Mesothelial cell of epicardium (in vitro differentiated cells): ENCODE results near the gene PRR23E. TPM values are rescaled to one million over a fixed set of nuclear protein-coding genes. Genes with fewer than 3 reads are reported as not detected.

ENCODE experiments used
- DNase-seq, 2 experiments: peaks; one replicate each; pipeline ENCODE4 v3.0.0; 2021; ENCODE audit warnings: low spot score in 2 of 2; ENCODE audit not compliant: unreplicated experiment in 2 of 2
- H3K27ac Mint-ChIP-seq: 2 replicates; pipeline ENCODE4 v1.8.0; 2021; ENCODE audit warnings: mixed read lengths
- H3K27me3 Mint-ChIP-seq: 2 replicates; pipeline ENCODE4 v1.8.0; 2021; ENCODE audit warnings: low read depth, mixed read lengths
- H3K36me3 Mint-ChIP-seq: 2 replicates; pipeline ENCODE4 v1.8.0; 2021; ENCODE audit warnings: mixed read lengths
- H3K4me1 Mint-ChIP-seq: 2 replicates; pipeline ENCODE4 v1.8.0; 2021; ENCODE audit warnings: mixed read lengths
- H3K4me3 Mint-ChIP-seq: 2 replicates; pipeline ENCODE4 v1.8.0; 2021; ENCODE audit warnings: mild to moderate bottlenecking, moderate library complexity, mixed read lengths
- H3K9me3 Mint-ChIP-seq: 2 replicates; pipeline ENCODE4 v1.8.0; 2021; ENCODE audit warnings: mixed read lengths
- total RNA-seq: library from RNA; stranded (reverse); gene quantifications from 3 replicates; pipeline ENCODE4 v1.2.1, GENCODE V29; 2021
- TF ChIP-seq, protein P1 (sequence below): fragments of 200-600 bp; sonication (generic); IDR thresholded peaks from one replicate; pipeline ENCODE4 v1.5.0; 2021; ENCODE audit warnings: antibody characterized with exemption; ENCODE audit not compliant: unreplicated experiment

Gene PRR23E
- total RNA-seq, 1 donor from 2014 or later: not detected

DNA sequence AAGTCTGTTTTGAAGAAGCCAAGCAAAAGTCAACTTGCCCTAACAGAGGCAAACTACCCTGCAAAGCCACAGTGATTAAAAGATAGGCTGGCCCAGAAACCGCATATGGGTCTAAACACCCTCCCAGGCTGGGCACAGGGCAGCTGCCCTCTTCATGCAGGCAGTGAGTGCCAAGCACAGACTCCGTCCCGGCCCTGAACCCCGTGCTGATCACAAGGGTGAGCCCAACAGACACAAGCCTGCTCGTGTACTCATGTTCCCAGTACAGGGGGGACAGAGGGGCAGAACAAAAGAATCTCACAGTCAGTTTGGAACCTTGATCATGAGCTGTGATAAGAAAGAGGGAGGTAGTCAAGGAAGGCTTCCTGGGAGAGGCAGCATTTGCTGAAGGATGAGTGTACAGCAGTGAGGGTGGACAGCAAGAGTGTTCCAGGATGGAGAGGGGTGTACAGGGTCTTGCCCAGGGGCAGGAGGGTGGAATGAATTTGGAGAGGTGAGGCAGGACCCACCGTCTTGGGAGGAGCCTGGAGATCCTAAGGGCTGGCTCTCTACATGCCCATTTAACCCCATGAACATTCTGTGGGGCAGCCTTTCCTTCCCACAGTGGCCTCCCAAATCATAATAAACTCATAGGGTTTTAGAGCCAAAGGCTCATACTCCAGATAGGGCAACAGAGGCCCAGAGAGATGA lies 43.2 kb upstream of the PRR23E start:
- no peaks in the 10 kb centered on the region for H3K9me3 Mint-ChIP-seq
- no peak overlapping the region for H3K27ac Mint-ChIP-seq
- H3K4me1 Mint-ChIP-seq: no peaks in the 10 kb centered on the region
- no peak overlapping the region for H3K4me3 Mint-ChIP-seq
- TF ChIP-seq, protein P1, sequence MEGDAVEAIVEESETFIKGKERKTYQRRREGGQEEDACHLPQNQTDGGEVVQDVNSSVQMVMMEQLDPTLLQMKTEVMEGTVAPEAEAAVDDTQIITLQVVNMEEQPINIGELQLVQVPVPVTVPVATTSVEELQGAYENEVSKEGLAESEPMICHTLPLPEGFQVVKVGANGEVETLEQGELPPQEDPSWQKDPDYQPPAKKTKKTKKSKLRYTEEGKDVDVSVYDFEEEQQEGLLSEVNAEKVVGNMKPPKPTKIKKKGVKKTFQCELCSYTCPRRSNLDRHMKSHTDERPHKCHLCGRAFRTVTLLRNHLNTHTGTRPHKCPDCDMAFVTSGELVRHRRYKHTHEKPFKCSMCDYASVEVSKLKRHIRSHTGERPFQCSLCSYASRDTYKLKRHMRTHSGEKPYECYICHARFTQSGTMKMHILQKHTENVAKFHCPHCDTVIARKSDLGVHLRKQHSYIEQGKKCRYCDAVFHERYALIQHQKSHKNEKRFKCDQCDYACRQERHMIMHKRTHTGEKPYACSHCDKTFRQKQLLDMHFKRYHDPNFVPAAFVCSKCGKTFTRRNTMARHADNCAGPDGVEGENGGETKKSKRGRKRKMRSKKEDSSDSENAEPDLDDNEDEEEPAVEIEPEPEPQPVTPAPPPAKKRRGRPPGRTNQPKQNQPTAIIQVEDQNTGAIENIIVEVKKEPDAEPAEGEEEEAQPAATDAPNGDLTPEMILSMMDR: no peak
- no peaks in the 10 kb centered on the region for H3K36me3 Mint-ChIP-seq
- no peak for DNase-seq
- H3K27me3 Mint-ChIP-seq: peaks cover 44% of the 10 kb centered on the region

DNA sequence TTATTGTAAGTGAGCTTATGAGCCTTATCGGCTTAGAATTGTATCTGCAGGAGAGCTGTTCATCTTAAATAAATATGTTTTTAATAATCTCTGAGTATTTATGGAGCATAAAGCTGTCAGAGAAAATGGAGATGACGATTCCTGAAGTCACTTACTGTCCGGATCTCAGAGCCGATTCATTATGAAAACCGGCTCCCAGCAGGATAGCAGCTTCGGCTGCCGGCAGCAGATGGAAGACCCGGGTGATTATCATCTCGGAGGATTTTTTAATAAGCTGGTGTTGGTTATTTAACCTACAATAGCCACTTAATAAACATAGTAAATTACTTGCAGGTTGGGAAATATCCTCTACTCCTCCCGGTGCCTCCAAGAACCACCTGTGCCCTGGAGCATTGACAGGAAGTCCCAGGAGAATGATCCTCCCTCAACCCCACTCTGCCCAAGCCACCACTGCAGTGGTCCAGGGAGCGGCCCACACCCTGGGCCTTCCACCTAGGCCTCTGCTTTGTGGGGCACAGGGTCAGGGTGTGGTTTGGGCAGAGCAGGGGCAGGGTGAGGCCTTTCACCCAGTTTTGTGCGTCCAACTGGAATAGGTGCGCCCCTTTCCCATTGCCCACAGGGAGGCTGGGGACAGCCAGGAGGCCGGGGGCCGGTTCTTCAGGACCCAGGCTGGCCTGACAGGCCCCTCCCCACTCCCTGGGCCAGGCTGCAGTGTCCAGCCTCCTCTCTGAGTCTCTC lies 42.2 kb upstream of the PRR23E start:
- Mint-ChIP-seq H3K36me3 (no peaks in the 10 kb centered on the region), H3K27ac (no peak overlapping the region), H3K4me3 (no peak overlapping the region), H3K4me1 (no peaks in the 10 kb centered on the region), H3K9me3 (no peaks in the 10 kb centered on the region), H3K27me3 (peaks cover 37% of the 10 kb centered on the region)
- no peak for DNase-seq
- TF ChIP-seq, protein P1: no peak

DNA sequence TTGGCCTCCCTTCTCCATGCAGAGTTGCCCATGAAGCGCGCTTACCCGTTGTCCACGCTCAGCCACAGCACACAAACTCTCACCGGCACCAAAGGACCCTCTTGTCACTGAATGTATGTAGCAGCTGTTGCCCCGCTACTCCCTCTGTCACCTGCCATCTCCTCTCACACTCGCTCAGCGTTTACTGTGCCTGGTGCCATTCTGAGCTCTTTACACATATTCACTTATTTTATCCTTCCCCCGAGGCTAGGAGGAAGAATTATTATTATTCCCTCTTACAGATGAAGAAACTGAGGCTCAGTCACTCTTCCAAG lies 41.7 kb upstream of the PRR23E start:
- TF ChIP-seq, protein P1: no peak

DNA sequence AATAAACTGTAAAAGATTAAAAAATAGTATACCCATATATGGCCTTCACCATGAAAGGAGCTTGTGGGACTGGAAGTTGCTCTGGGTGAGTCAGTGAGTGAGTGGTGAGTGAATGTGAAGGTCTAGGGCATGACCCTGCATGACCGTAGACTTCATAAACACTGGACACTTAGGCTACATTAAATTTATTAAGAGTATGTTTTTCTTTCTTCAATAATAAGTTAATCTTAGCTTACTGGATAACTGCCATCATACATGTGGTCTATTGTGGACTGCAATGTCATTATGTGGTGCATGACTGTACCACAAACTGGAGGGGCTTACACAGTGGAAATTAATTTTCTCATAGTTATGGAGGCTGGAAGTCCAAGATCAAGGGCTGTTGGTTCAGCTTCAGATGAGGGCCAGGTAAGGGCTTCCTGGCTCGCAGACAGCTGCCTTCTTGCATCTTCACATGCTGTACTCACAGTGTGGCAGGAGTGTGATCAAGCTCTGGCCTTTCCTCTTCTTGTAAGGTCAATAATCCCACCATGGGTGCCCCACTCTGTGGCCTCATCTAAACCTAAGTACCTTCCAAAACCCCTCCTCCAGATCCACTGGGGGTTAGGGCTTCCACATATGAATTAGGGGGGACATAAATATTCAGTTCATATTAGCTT lies 40.8 kb upstream of the PRR23E start:
- no peak for DNase-seq
- no peak overlapping the region for H3K27ac Mint-ChIP-seq
- no peaks in the 10 kb centered on the region for H3K9me3 Mint-ChIP-seq
- no peaks in the 10 kb centered on the region for H3K4me1 Mint-ChIP-seq
- TF ChIP-seq, protein P1: no peak
- H3K27me3 Mint-ChIP-seq: peaks cover 31% of the 10 kb centered on the region
- H3K4me3 Mint-ChIP-seq: no peak overlapping the region
- no peaks in the 10 kb centered on the region for H3K36me3 Mint-ChIP-seq

More for the DNA sequence above, 41.7 kb upstream of the PRR23E start:
- Mint-ChIP-seq H3K9me3 (no peaks in the 10 kb centered on the region), H3K27me3 (peaks cover 33% of the 10 kb centered on the region), H3K27ac (no peak overlapping the region), H3K36me3 (no peaks in the 10 kb centered on the region), H3K4me3 (no peak overlapping the region), H3K4me1 (no peaks in the 10 kb centered on the region)
- DNase-seq: no peak

DNA sequence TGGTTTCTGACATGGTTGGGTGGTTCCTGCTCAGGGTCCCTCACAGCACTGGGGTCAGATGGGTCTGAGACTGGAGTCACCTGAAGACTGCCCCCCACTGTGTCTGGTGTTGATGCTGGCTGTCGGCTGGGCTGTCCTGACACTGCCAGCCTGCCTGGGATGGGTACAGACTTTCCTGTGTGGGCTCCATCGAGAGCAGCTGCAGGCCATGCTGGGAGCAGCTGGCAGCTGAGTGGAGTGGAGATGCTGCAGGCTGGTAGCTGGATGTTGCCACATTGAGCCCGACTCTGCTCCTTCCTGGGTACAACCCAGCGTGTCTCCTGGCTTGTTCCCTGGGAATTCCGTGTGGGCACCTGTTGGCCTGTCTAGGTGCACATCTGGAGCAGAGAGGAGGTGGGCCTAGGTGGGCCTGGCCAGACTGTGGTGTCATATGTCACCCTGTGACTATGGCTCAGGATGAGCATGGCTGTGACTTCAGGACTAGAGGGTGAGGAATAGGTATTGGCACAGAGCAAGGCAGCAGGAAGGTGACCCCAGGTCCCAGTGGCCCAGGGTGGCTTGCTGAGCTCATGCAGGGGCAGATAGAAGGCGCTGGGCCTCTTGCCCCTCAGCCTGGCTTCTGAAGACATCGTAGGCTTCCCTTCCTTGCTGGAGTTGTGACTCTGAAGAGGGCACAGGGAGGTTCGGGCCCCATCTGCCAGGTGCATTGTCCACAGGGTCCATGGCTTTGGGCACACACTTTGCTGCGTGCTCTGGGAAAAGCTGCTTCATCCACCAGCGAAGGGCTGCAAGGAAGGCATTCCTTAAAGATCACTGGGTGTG lies 40.0 kb upstream of the PRR23E start:
- no peaks in the 10 kb centered on the region for H3K4me1 Mint-ChIP-seq
- no peak overlapping the region for H3K4me3 Mint-ChIP-seq
- H3K27ac Mint-ChIP-seq: no peak overlapping the region
- H3K9me3 Mint-ChIP-seq: no peaks in the 10 kb centered on the region
- H3K36me3 Mint-ChIP-seq: no peaks in the 10 kb centered on the region
- TF ChIP-seq, protein P1: no peak
- peaks cover 28% of the 10 kb centered on the region for H3K27me3 Mint-ChIP-seq
- no peak for DNase-seq
